Naive B cell (primary cell): Measurements from ENCODE around the gene MAPRE2. TPM values are rescaled to one million over a fixed set of nuclear protein-coding genes. Genes with fewer than 3 reads are reported as not detected.
A peak's percentile ranks its signal among the peaks of the same experiment; 100 is the strongest.
"Not testable (repeated sequence)": the region's sequence is repeated elsewhere in the genome, so short reads cannot be mapped to it uniquely, and the experiment has no call there.

Source experiments
- ATAC-seq, 2 donors: fragments of 150-1000 bp; cut with Tn5 transposase; 2 replicates each; pipeline ENCODE4 v1.10.0; 2021; ENCODE audit warnings: low read depth in 2 of 2, mild to moderate bottlenecking in 2 of 2, moderate library complexity in 2 of 2
- DNase-seq: peaks from one replicate; pipeline ENCODE4 v3.0.0; 2022
- H3K27ac Mint-ChIP-seq, 6 donors: one replicate each; pipeline ENCODE4 v1.8.0; 2020 to 2022; ENCODE audit warnings: mild to moderate bottlenecking in 6 of 6, mixed read lengths in 6 of 6, moderate library complexity in 5 of 6, inconsistent platforms in 2 of 6
- H3K27me3 Mint-ChIP-seq, 3 donors: one replicate each; pipeline ENCODE4 v1.8.0; 2021 to 2022; ENCODE audit warnings: mixed read lengths in 3 of 3, mild to moderate bottlenecking in 1 of 3
- H3K36me3 Mint-ChIP-seq, 2 donors: one replicate each; pipeline ENCODE4 v1.8.0; 2020 to 2022; ENCODE audit warnings: mixed read lengths in 2 of 2, inconsistent platforms in 1 of 2, mild to moderate bottlenecking in 1 of 2
- H3K4me1 Mint-ChIP-seq, 3 donors: one replicate each; pipeline ENCODE4 v1.8.0; 2020 to 2022; ENCODE audit warnings: mixed read lengths in 3 of 3, inconsistent platforms in 1 of 3, mild to moderate bottlenecking in 1 of 3, moderate library complexity in 1 of 3
- H3K4me3 Mint-ChIP-seq, 8 donors: one replicate each; pipeline ENCODE4 v1.8.0; 2020 to 2022; ENCODE audit warnings: mild to moderate bottlenecking in 8 of 8, mixed read lengths in 8 of 8, moderate library complexity in 8 of 8, inconsistent platforms in 2 of 8
- H3K9me3 Mint-ChIP-seq, 7 donors: one replicate each; pipeline ENCODE4 v1.8.0; 2020 to 2022; ENCODE audit warnings: mixed read lengths in 7 of 7, mild to moderate bottlenecking in 5 of 7, inconsistent platforms in 2 of 7, moderate library complexity in 1 of 7
- polyA plus RNA-seq, 6 donors: library from polyadenylated mRNA; unstranded; fragments of 300-500 nt; fragmentation: Illumina TruSeq; gene quantifications; one replicate each; pipeline ENCODE4 v1.2.3, GENCODE V29; 2021; ENCODE audit warnings: low read depth in 6 of 6

Gene MAPRE2
- polyA plus RNA-seq, 6 donors from 2014 or later = 99.3 to 132 (median 105) TPM

DNA sequence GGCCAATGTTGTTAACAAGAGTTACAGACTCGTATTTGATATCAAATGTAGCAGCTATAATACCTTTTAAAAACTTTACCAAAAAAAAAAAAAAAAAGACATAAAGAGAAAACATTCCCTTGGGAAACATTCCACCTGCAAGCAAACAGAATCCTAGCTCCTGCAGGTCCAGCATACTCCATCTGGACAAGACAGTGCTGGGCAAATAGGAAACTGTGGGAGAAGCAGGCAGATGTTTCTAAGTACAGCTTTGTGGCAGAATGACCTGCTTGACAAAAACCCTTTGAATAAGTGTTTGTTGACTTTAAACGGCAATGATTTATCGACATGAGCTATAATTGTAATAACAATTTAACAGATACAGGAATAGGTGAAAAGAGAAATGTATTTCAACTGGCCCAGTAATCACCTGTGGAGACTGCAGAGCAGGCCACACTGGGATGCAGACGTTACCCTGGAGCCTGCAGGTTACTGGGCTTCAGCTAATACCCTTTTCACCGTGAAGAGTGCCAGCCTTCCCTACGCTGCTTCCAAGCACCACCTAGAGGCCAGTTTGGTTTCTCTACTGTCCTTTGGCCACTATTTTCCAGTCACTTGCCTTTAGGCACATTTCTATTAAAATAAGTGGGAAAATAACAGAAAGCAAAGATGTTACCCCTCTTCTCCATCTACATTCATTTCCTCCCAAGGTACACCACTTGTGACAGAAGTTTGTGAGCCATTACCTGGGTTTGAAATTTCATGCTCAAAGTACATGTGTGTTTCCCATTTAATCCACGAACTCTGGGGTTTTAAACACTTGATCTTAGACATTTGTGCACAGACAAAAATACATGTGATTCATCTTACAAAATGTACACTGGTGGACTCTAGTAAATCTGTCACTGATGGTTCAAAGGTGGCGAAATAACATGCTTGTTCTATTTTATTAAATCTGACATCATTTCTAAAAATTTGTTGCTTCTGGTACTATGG lies 102.7 kb downstream of the MAPRE2 start:
- no peak overlapping the region for H3K4me3 Mint-ChIP-seq
- peak; percentile 59 to 72 for ATAC-seq
- H3K9me3 Mint-ChIP-seq = peaks cover 0 to 4% (median 0%) of the 10 kb centered on the region in 7 donors
- no peaks in the 10 kb centered on the region for H3K27me3 Mint-ChIP-seq
- peaks cover 43 to 56% (median 48%) of the 10 kb centered on the region in 3 donors for H3K4me1 Mint-ChIP-seq
- peak; percentile 20 for DNase-seq
- H3K36me3 Mint-ChIP-seq = peaks cover 23 to 31% of the 10 kb centered on the region in 2 donors
- H3K27ac Mint-ChIP-seq = peak overlapping the region in 2 of 6 donors; percentile 56 to 59

- Mint-ChIP-seq H3K4me1 (peaks cover 42 to 54% (median 53%) of the 10 kb centered on the region in 3 donors), H3K9me3 (peaks cover 0 to 7% (median 4%) of the 10 kb centered on the region in 7 donors), H3K36me3 (peaks cover 28 to 31% of the 10 kb centered on the region in 2 donors), H3K27ac (peak overlapping the region in 1 of 6 donors; percentile 66), H3K27me3 (no peaks in the 10 kb centered on the region), H3K4me3 (no peak overlapping the region)
- ATAC-seq (no peak), DNase-seq (no peak)
These were observed 103.5 kb downstream of the MAPRE2 start for GRCh38 chr18:35144698-35145097.

GRCh38 chr18:35150195-35150594 lies 109.0 kb downstream of the MAPRE2 start:
- H3K27me3 Mint-ChIP-seq, DNase-seq, H3K9me3 Mint-ChIP-seq, H3K4me3 Mint-ChIP-seq, ATAC-seq: not testable (repeated sequence)
- Mint-ChIP-seq H3K27ac (peak overlapping the region in 4 of 6 donors; percentile 5 to 69 (median 52)), H3K36me3 (peaks cover 17 to 20% of the 10 kb centered on the region in 2 donors), H3K4me1 (peaks cover 33 to 44% (median 43%) of the 10 kb centered on the region in 3 donors)

DNA sequence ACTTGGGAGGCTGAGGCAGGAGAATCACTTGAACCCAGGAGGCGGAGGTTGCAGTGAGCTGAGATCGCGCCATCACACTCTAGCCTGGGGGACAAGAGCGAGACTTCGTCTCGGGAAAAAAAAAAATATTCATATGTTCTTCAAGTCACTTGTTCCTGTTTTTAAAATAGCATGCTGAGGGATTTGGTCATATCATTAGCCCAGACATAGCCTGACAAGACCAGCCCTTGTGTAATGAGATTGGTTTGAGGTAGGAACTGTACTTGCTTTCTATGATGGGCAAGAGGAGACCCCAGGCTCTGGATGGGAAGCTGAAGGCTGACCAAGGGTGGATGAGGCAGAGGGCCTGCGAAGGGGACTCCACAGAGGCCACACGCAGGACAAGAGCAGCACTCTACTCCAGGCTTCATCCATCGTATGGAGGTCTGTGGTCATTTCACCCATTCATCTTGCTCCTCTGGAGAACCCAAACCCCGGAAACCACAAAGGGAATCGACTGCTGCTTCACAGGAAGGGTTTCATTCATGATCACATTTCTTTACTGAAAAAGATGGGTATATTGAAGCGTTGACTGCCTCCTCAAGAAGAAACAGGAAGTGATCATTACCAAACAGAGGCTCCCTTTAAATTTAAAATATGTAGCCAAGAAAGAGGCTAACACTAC lies 112.5 kb downstream of the MAPRE2 start:
- Mint-ChIP-seq H3K9me3 (peaks cover 0 to 7% (median 1%) of the 10 kb centered on the region in 7 donors), H3K27me3 (no peaks in the 10 kb centered on the region), H3K36me3 (peaks cover 7 to 12% of the 10 kb centered on the region in 2 donors), H3K4me3 (peak overlapping the region in 7 of 8 donors; percentile 42 to 84 (median 56)), H3K4me1 (peaks cover 38 to 45% (median 41%) of the 10 kb centered on the region in 3 donors), H3K27ac (peak overlapping the region; percentile 5 to 89 (median 68))
- ATAC-seq (peak; percentile 49 to 77), DNase-seq (peak; percentile 25)

DNA sequence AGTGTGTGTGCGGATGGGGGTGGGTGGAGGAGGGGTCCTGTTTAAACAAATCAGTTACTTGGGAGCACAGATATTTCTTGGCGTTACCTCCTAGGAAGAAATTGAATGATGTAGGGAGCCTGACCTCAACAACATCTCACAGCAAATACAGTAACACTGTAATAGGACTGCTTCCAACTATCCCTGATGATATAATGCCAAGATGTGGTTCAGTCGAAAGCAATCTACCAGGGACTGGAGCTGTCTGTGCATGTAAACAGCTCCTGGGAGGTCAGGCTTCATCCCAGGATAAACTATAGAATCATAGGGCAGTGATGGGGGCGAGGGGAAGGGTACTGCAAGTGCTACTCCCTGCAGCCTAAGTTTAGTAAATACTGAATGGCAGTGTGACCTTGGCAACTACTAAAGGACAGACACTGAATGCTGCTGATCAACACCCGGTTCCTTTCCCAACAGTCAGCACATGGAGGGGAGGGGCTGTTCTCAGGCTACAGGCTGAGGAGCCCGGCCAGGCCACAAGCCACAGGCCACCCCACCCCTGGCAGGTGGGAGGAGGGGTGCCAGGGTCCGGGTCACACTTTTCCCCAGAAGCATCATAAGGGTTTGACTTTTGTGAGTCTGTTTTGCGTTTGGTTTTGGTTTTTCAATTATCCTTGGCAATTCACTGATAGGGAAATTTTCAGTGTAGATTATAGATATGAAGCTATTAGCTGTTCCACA lies 114.3 kb downstream of the MAPRE2 start:
- Mint-ChIP-seq H3K27me3 (no peaks in the 10 kb centered on the region), H3K4me3 (no peak overlapping the region), H3K9me3 (no peaks in the 10 kb centered on the region), H3K27ac (peak overlapping the region in 2 of 6 donors; percentile 4 to 37), H3K4me1 (peaks cover 40 to 49% (median 49%) of the 10 kb centered on the region in 3 donors), H3K36me3 (peaks cover 0 to 4% of the 10 kb centered on the region in 2 donors)
- DNase-seq (no peak), ATAC-seq (no peak)

DNA sequence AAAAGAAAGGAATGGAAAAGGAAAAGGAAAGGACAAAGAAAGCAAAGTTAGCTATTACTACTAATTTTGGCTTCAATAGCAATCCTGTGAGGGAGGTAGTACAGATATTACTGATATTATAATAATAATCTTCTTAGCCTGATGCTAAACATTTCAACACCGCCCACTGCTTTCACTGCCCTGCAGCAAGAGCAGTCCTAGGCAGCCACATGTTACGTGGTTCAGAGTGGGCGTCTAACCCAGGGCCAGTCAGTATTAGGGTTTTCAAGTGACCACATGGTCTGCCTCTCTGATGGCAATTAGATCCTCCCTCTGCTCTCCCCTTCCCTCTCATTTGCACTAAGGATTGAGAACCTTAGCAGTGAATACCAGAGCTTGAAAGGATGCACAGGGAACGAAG lies 116.0 kb downstream of the MAPRE2 start:
- H3K27me3 Mint-ChIP-seq = no peaks in the 10 kb centered on the region
- no peak overlapping the region for H3K4me3 Mint-ChIP-seq
- H3K36me3 Mint-ChIP-seq = no peaks in the 10 kb centered on the region
- no peaks in the 10 kb centered on the region for H3K9me3 Mint-ChIP-seq
- peak overlapping the region in 2 of 6 donors; percentile 18 to 88 for H3K27ac Mint-ChIP-seq
- no peak for DNase-seq
- no peak for ATAC-seq
- peaks cover 36 to 49% (median 47%) of the 10 kb centered on the region in 3 donors for H3K4me1 Mint-ChIP-seq

GRCh38 chr18:35158728-35159450 lies 117.7 kb downstream of the MAPRE2 start:
- no peaks in the 10 kb centered on the region for H3K27me3 Mint-ChIP-seq
- peak overlapping the region in 7 of 8 donors; percentile 49 to 84 (median 73) for H3K4me3 Mint-ChIP-seq
- H3K27ac Mint-ChIP-seq = peak overlapping the region; percentile 84 to 97 (median 94)
- DNase-seq = peak; percentile 59
- H3K36me3 Mint-ChIP-seq = no peaks in the 10 kb centered on the region
- ATAC-seq = peak; percentile 96 to 97
- peaks cover 25 to 36% (median 35%) of the 10 kb centered on the region in 3 donors for H3K4me1 Mint-ChIP-seq
- H3K9me3 Mint-ChIP-seq = no peaks in the 10 kb centered on the region

DNA sequence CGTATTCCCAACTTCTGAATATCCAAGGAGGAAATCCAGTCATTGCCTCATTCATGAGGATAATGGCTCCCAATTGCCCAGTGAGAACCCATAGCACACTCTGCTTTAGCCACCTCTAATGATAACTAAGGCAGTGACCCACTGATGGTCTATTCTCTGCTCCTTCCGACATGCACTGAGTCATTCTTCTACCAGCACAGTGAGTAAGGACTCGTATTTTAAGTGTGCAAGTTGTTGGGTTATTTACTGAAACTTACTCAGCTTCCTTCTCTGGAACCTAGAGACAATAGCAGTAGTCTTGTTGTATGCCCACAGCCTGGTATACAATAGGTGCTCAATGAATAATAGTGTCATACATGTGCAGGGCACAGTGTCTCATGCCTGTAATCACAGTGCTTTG lies 118.6 kb downstream of the MAPRE2 start:
- DNase-seq = no peak
- peak overlapping the region in 3 of 6 donors; percentile 15 to 97 (median 88) for H3K27ac Mint-ChIP-seq
- no peaks in the 10 kb centered on the region for H3K27me3 Mint-ChIP-seq
- H3K4me3 Mint-ChIP-seq = no peak overlapping the region
- no peaks in the 10 kb centered on the region for H3K9me3 Mint-ChIP-seq
- ATAC-seq = no peak
- H3K36me3 Mint-ChIP-seq = no peaks in the 10 kb centered on the region
- peaks cover 17 to 27% (median 27%) of the 10 kb centered on the region in 3 donors for H3K4me1 Mint-ChIP-seq

- no peak overlapping the region for H3K27ac Mint-ChIP-seq
- H3K27me3 Mint-ChIP-seq = no peaks in the 10 kb centered on the region
- no peaks in the 10 kb centered on the region for H3K36me3 Mint-ChIP-seq
- ATAC-seq (no peak), DNase-seq (no peak)
- no peaks in the 10 kb centered on the region for H3K9me3 Mint-ChIP-seq
- no peak overlapping the region for H3K4me3 Mint-ChIP-seq
- peaks cover 17 to 27% (median 27%) of the 10 kb centered on the region in 3 donors for H3K4me1 Mint-ChIP-seq
These were observed 120.3 kb downstream of the MAPRE2 start for GRCh38 chr18:35161485-35161884.

DNA sequence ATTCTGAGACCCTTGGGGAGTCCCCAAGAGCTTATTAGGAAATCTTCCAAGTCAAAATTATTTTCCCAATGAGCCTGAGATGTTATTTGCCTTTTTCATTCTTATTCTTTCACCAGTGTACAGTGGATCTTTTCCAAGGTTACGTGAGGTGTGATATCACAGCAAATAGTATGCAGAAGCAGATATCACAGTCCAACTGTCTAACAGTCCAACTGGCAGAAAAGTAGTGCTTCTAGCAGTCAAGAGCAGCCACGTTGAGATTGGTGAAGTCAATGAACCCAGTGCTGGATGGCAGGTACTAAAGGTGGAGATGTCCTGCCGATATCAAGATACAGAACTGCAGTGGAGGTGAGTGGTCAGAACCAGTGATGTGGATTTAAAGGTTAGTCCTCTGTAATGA lies 120.7 kb downstream of the MAPRE2 start:
- DNase-seq = no peak
- ATAC-seq = no peak
- Mint-ChIP-seq H3K9me3 (no peaks in the 10 kb centered on the region), H3K4me3 (no peak overlapping the region), H3K27me3 (no peaks in the 10 kb centered on the region), H3K36me3 (no peaks in the 10 kb centered on the region), H3K4me1 (peaks cover 17 to 27% (median 24%) of the 10 kb centered on the region in 3 donors), H3K27ac (no peak overlapping the region)

DNA sequence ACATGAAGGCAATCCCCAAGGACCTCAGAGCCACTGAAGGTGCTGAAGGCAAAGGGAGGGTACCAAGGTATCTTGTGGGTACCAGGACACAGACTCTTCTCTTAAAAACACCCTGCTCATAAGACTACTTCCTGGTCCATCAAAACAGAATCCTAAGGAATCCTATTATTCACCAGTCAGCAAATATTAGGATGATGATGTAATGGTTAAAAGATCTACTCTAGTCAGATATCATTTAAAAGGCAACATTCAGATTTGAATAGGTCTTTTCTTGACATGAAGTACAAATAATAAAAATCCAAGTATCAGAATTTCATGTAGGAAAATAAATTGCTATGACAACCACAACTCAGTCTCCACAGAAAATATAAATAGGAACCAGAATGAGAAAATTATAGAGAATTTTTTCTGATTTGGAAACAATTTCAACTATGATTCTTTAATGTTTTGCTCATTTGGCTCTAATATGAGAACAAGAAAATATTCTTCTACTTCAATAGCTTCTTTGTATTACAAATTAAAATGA lies 121.9 kb downstream of the MAPRE2 start:
- Mint-ChIP-seq H3K9me3 (no peaks in the 10 kb centered on the region), H3K4me3 (no peak overlapping the region), H3K36me3 (no peaks in the 10 kb centered on the region), H3K27ac (no peak overlapping the region), H3K27me3 (no peaks in the 10 kb centered on the region), H3K4me1 (peaks cover 12 to 18% (median 17%) of the 10 kb centered on the region in 3 donors)
- ATAC-seq = no peak
- DNase-seq = no peak

DNA sequence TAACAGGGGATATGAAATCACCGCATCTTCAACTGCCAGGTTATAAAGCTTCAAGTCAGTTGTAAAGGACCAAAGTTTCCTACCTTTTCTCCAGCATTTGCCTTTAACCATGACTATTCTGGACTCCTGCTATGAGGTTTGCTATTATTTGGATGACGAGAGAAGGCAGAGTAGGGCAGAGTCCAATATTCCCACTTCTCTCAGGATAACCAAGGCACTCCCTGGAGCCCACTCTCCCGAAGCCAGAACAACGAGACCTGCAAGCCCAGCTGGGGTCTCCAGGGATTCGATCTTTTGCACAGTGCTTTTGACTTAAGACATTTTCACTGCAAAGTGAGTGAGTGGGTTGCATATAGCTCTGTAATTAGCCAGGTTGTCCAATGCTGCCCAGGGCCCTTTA lies 122.5 kb downstream of the MAPRE2 start:
- no peak overlapping the region for H3K4me3 Mint-ChIP-seq
- peaks cover 6 to 12% (median 11%) of the 10 kb centered on the region in 3 donors for H3K4me1 Mint-ChIP-seq
- H3K36me3 Mint-ChIP-seq = no peaks in the 10 kb centered on the region
- no peak overlapping the region for H3K27ac Mint-ChIP-seq
- no peaks in the 10 kb centered on the region for H3K27me3 Mint-ChIP-seq
- ATAC-seq (no peak), DNase-seq (no peak)
- H3K9me3 Mint-ChIP-seq = no peaks in the 10 kb centered on the region
